ENCODE results near the gene SNRPB2. TPM values are rescaled to one million over a fixed set of nuclear protein-coding genes. Genes with fewer than 3 reads are reported as not detected.

SNRPB2 gene
- total RNA-seq, 1 experiment from 2014 or later, result 89.7 TPM

GRCh38 chr20:16785226-16785625, 55.4 kb downstream of the SNRPB2 start:
- no peak for TF ChIP-seq EZH2 (IDR thresholded peaks at IDR 0.05; ENCODE audit: low read length, unreplicated experiment)
- no peak for TF ChIP-seq EZH2phosphoT487 (IDR thresholded peaks at IDR 0.05; ENCODE audit: borderline replicate concordance, low read length)
- TF ChIP-seq, protein P1, sequence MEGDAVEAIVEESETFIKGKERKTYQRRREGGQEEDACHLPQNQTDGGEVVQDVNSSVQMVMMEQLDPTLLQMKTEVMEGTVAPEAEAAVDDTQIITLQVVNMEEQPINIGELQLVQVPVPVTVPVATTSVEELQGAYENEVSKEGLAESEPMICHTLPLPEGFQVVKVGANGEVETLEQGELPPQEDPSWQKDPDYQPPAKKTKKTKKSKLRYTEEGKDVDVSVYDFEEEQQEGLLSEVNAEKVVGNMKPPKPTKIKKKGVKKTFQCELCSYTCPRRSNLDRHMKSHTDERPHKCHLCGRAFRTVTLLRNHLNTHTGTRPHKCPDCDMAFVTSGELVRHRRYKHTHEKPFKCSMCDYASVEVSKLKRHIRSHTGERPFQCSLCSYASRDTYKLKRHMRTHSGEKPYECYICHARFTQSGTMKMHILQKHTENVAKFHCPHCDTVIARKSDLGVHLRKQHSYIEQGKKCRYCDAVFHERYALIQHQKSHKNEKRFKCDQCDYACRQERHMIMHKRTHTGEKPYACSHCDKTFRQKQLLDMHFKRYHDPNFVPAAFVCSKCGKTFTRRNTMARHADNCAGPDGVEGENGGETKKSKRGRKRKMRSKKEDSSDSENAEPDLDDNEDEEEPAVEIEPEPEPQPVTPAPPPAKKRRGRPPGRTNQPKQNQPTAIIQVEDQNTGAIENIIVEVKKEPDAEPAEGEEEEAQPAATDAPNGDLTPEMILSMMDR (conservative IDR thresholded peaks at IDR 0.05; ENCODE audit: low read depth, low read length), result no peak
- intact Hi-C loops (cut with micrococcal nuclease), result no loop called here
- Histone ChIP-seq H2AFZ (ENCODE audit: low read length) (no peak overlapping the region), H3K9me2 (replicated peaks; ENCODE audit: low read length) (no peaks in the 10 kb centered on the region), H3K4me3 (ENCODE audit: low read length) (no peak overlapping the region), H3K9ac (ENCODE audit: low read length) (no peak overlapping the region), H3K79me2 (ENCODE audit: low read length) (no peaks in the 10 kb centered on the region), H3K9me3 (ENCODE audit: low read length) (no peaks in the 10 kb centered on the region), H3K4me2 (ENCODE audit: low read length) (no peak overlapping the region), H3K4me1 (ENCODE audit: insufficient read depth, low read length) (no peaks in the 10 kb centered on the region), H4K20me1 (ENCODE audit: low read length) (no peaks in the 10 kb centered on the region), H3F3A (ENCODE audit: low read length, unreplicated experiment) (no peaks in the 10 kb centered on the region), H3K27me3 (ENCODE audit: low read length) (peaks cover 46% of the 10 kb centered on the region), H3K27ac (ENCODE audit: low read length) (no peak overlapping the region), H3K36me3 (ENCODE audit: low read depth, low read length) (no peaks in the 10 kb centered on the region)
- POLR2A ChIA-PET (ENCODE audit: unreplicated experiment), result no interaction called here
- ATAC-seq (no peak), DNase-seq (no peak)
- no TSS peak for BruUV-seq (replicated peaks)
- CTCF ChIA-PET, result no interaction called here

Other genes starting within 250 kb of the SNRPB2 start
- gene KIF16B, start 156.6 kb upstream of the SNRPB2 start, total RNA-seq (2014; rRNA removed), result 11.1 and 12.7 TPM in 2 replicates
- not detected in 2 replicates for gene OTOR, start 18.3 kb downstream of the SNRPB2 start, total RNA-seq (2014; rRNA removed)

All from PC-3 (cell line).